Ovary (tissue), 9 donors: ENCODE measurements around the gene RPL12. TPM values are rescaled to one million over a fixed set of nuclear protein-coding genes. Genes with fewer than 3 reads are reported as not detected.
A peak's percentile ranks its signal among the peaks of the same experiment; 100 is the strongest.

Source experiments
- DNase-seq, 5 donors: peaks; one replicate each; pipeline ENCODE4 v3.0.0-alpha.2; 2019 to 2020
- H3K27ac ChIP-seq, 2 donors: fragments of 200-600 bp; one replicate each; pipeline versions ENCODE4 v1.5.1 to v1.8.0; 2019 to 2022
- H3K27me3 ChIP-seq: fragments of 200-600 bp; one replicate; pipeline ENCODE4 v1.8.0; 2022
- H3K36me3 ChIP-seq: fragments of 200-600 bp; sonication (generic); one replicate; pipeline ENCODE4 v1.5.1; 2019
- H3K4me1 ChIP-seq: one replicate; pipeline ENCODE4 v1.8.1; 2013; ENCODE audit warnings: mild to moderate bottlenecking, moderate library complexity; ENCODE audit not compliant: insufficient read depth
- H3K4me3 ChIP-seq: fragments of 200-600 bp; sonication (generic); one replicate; pipeline ENCODE4 v1.5.1; 2017
- H3K9me3 ChIP-seq, 2 donors: fragments of 200-600 bp in 1 of 2; sonication (generic) in 1 of 2; one replicate each; pipeline versions ENCODE4 v1.5.1 to v1.8.1; 2013 to 2019; ENCODE audit warnings: mild to moderate bottlenecking in 1 of 2, moderate library complexity in 1 of 2
- CTCF ChIP-seq, 3 donors: fragments of 450-650 bp in 2 of 3; fragments of 200-600 bp in 1 of 3; IDR thresholded peaks; one replicate each; pipeline versions ENCODE4 v1.5.1 to v1.8.0; 2016 to 2022; ENCODE audit warnings: antibody characterized with exemption in 3 of 3, mild to moderate bottlenecking in 1 of 3
- EP300 ChIP-seq: sonication (generic); formaldehyde crosslinking; IDR thresholded peaks from one replicate; pipeline ENCODE4 v1.6.1; 2017; ENCODE audit warnings: antibody characterized with exemption
- POLR2A ChIP-seq: fragments of 450-650 bp; IDR thresholded peaks from one replicate; pipeline ENCODE4 v1.6.1; 2017; ENCODE audit warnings: antibody characterized with exemption, mild to moderate bottlenecking, moderate library complexity
- WGBS, 3 donors: extraction: QIAGEN DNeasy Blood & Tissue Kit in 1 of 3; methylation state at CpG; one replicate each; pipeline versions ENCODE4 v1.1.5 to v1.1.7; 2013 to 2017; 5-methylcytosine and 5-hydroxymethylcytosine counted together
- intact Hi-C, 4 donors: fragments of 100-400 bp; cut with DNase I; formaldehyde crosslinking; loops; one replicate each; pipeline versions ENCODE4 v1.11.0 to v1.15.1; 2022 to 2023
- polyA plus RNA-seq, 2 donors: library from polyadenylated mRNA; stranded (reverse); fragments of 200-250 nt in 1 of 2; fragments of 350-450 nt in 1 of 2; fragmentation: Illumina TruSeq in 1 of 2; extraction: RNeasy Lipid Tissue Mini Kit (QIAGEN cat#74804) in 1 of 2; gene quantifications; one replicate each; pipeline ENCODE4 v1.2.3, GENCODE V29; 2013 to 2014
- total RNA-seq, 7 donors: library from RNA; depleted of rRNA in 2 of 7; stranded (reverse); fragments of >200 nt in 2 of 7; fragmentation: NEBNext Ultra II Directional in 3 of 7; extraction: Animal tissue kit (Norgen Biotek cat#: 25700) in 3 of 7; gene quantifications; one replicate each; pipeline versions ENCODE4 v1.1.0 to v1.2.4, GENCODE V29; 2016 to 2023
- donor health status: DM: no; HTN: no; CAD: no; lungs with moderate emphysema.
- donor health status: DM: no; HTN: no; CAD: no.
- donor health status: Bipolar disorder and iron deficiency.
- donor health status: DM: yes; HTN: yes; CAD: no.
- donor health status: DM: no; HTN: no; CAD: no.
- donor health status: DM: yes; HTN: yes; CAD: no.

RPL12 gene
- total and polyA plus RNA-seq, 9 donors, result 1,883 to 5,812 (median 2,353) TPM

GRCh38 chr9:127497656-127498290 is 46.6 kb upstream of the RPL12 start:
- Histone ChIP-seq H3K4me3 (no peak overlapping the region), H3K27me3 (no peaks in the 10 kb centered on the region), H3K4me1 (peaks cover 3% of the 10 kb centered on the region), H3K27ac (no peak overlapping the region), H3K9me3 (no peaks in the 10 kb centered on the region), H3K36me3 (no peaks in the 10 kb centered on the region)
- no peak for TF ChIP-seq CTCF (IDR thresholded peaks at IDR 0.05)
- no peak for TF ChIP-seq EP300
- no peak for DNase-seq
- intact Hi-C loops, result no loop called here
- WGBS, 3 donors, result 88 to 90% (median 88%) methylated on average over 13 of the region's 13 CpGs

- Histone ChIP-seq H3K4me3 (no peak overlapping the region), H3K9me3 (no peaks in the 10 kb centered on the region), H3K4me1 (peaks cover 3% of the 10 kb centered on the region), H3K36me3 (no peaks in the 10 kb centered on the region), H3K27me3 (no peaks in the 10 kb centered on the region), H3K27ac (no peak overlapping the region)
- 81 to 83% (median 81%) methylated on average over 8 to 12 of the region's 12 CpGs for WGBS, 3 donors
- no peak for DNase-seq
- intact Hi-C loops, result no loop called here
- TF ChIP-seq POLR2A (no peak), EP300 (no peak), CTCF (IDR thresholded peaks at IDR 0.05) (no peak)
Observed at GRCh38 chr9:127496974-127497373, 45.8 kb upstream of the RPL12 start.

- 81 to 84% (median 83%) methylated on average over 14 of the region's 14 CpGs for WGBS, 3 donors
- Histone ChIP-seq H3K36me3 (no peaks in the 10 kb centered on the region), H3K9me3 (no peaks in the 10 kb centered on the region), H3K4me1 (peaks cover 3% of the 10 kb centered on the region), H3K4me3 (no peak overlapping the region), H3K27ac (peak overlapping the region in 1 of 2 donors; percentile 41), H3K27me3 (no peaks in the 10 kb centered on the region)
- TF ChIP-seq CTCF (IDR thresholded peaks at IDR 0.05), result no peak
- TF ChIP-seq POLR2A, result no peak
- no peak for TF ChIP-seq EP300
- DNase-seq, result no peak
- intact Hi-C loops, result no loop called here
Observed at GRCh38 chr9:127495884-127496555, 44.8 kb upstream of the RPL12 start.

GRCh38 chr9:127494304-127494702 is 43.1 kb upstream of the RPL12 start:
- Histone ChIP-seq H3K4me3 (no peak overlapping the region), H3K36me3 (no peaks in the 10 kb centered on the region), H3K4me1 (peaks cover 3% of the 10 kb centered on the region), H3K27ac (peak overlapping the region in 1 of 2 donors; percentile 41), H3K27me3 (no peaks in the 10 kb centered on the region), H3K9me3 (no peaks in the 10 kb centered on the region)
- TF ChIP-seq CTCF (IDR thresholded peaks at IDR 0.05), result no peak
- no peak for TF ChIP-seq EP300
- TF ChIP-seq POLR2A, result no peak
- WGBS, 3 donors, result 84 to 87% (median 85%) methylated on average over 9 of the region's 9 CpGs
- DNase-seq, result no peak
- intact Hi-C loops, result no loop called here
